ENCODE results near the gene UBXN2A.

The UBXN2A gene

GRCh38 chr2:24047703-24048033, 107.4 kb downstream of the UBXN2A start:
- DNase-seq, result no peak

GRCh38 chr2:24048769-24049484, 108.7 kb downstream of the UBXN2A start:
- no peak for DNase-seq

- peak; percentile 80 for DNase-seq
Measured at GRCh38 chr2:24049485-24050021, 109.3 kb downstream of the UBXN2A start, which contains the start of gene FKBP1B. Gene FKBP1B (plus strand): TSS chr2:24049741. CDS start chr2:24049850, 109 bp downstream.

GRCh38 chr2:24050041-24050979, 110.0 kb downstream of the UBXN2A start:
- DNase-seq, result peak; percentile 39

GRCh38 chr2:24051833-24052232, 111.6 kb downstream of the UBXN2A start:
- no peak for DNase-seq

GRCh38 chr2:24052951-24053350, 112.7 kb downstream of the UBXN2A start:
- no peak for DNase-seq
